Trophoblast cell (in vitro differentiated cells and primary cell): ENCODE results near the gene BECN2.

ENCODE experiments used
- DNase-seq, 2 donors: peaks; one replicate each; pipeline ENCODE4 v3.0.0-alpha.2; 2016
- H2AFZ ChIP-seq: 2 replicates; pipeline ENCODE4 v1.6.1; 2013; ENCODE audit warnings: low read length, moderate library complexity, mild to moderate bottlenecking; ENCODE audit not compliant: insufficient read depth, poor library complexity
- H2AK5ac ChIP-seq: 2 replicates; pipeline ENCODE4 v1.6.1; 2013; ENCODE audit warnings: mild to moderate bottlenecking, low read length
- H2BK120ac ChIP-seq: 2 replicates; pipeline ENCODE4 v1.6.1; 2013; ENCODE audit warnings: low read length, mild to moderate bottlenecking, moderate library complexity; ENCODE audit not compliant: insufficient read depth, poor library complexity
- H2BK12ac ChIP-seq: 2 replicates; pipeline ENCODE4 v1.6.1; 2013; ENCODE audit warnings: mild to moderate bottlenecking, low read length, moderate library complexity
- H2BK5ac ChIP-seq: 2 replicates; pipeline ENCODE4 v1.6.1; 2013; ENCODE audit warnings: low read length, low read depth, moderate library complexity, mild to moderate bottlenecking; ENCODE audit not compliant: poor library complexity
- H3K14ac ChIP-seq: 2 replicates; pipeline ENCODE4 v1.6.1; 2013; ENCODE audit warnings: mild to moderate bottlenecking, low read length
- H3K18ac ChIP-seq: 2 replicates; pipeline ENCODE4 v1.6.1; 2013; ENCODE audit warnings: mild to moderate bottlenecking, low read length
- H3K23ac ChIP-seq: 2 replicates; pipeline ENCODE4 v1.6.1; 2013; ENCODE audit warnings: low read length
- H3K27ac ChIP-seq: 2 replicates; pipeline ENCODE4 v1.5.1; 2013; ENCODE audit warnings: low read depth, mild to moderate bottlenecking, inconsistent platforms, low read length, moderate library complexity
- H3K27me3 ChIP-seq: 2 replicates; pipeline ENCODE4 v1.6.1; 2013; ENCODE audit warnings: inconsistent platforms, mild to moderate bottlenecking, low read length, moderate library complexity; ENCODE audit not compliant: insufficient read depth
- H3K36me3 ChIP-seq, 2 experiments: 1 replicate in 1 of 2; 2 replicates in 1 of 2; pipeline ENCODE4 v1.6.1; 2013; ENCODE audit warnings: low read length in 2 of 2, mild to moderate bottlenecking in 2 of 2, moderate library complexity in 1 of 2; ENCODE audit not compliant: insufficient read depth in 2 of 2, control insufficient read depth in 1 of 2
- H3K4ac ChIP-seq: 2 replicates; pipeline ENCODE4 v1.6.1; 2013; ENCODE audit warnings: low read depth, mild to moderate bottlenecking, low read length, moderate library complexity
- H3K4me1 ChIP-seq, 2 experiments: 1 replicate in 1 of 2; 2 replicates in 1 of 2; pipeline ENCODE4 v1.6.1; 2013; ENCODE audit warnings: low read length in 2 of 2, mild to moderate bottlenecking in 2 of 2, moderate library complexity in 1 of 2; ENCODE audit not compliant: insufficient read depth in 2 of 2, control insufficient read depth in 1 of 2
- H3K4me2 ChIP-seq: 2 replicates; pipeline ENCODE4 v1.6.1; 2013; ENCODE audit warnings: inconsistent platforms, mild to moderate bottlenecking, low read length, moderate library complexity
- H3K4me3 ChIP-seq: 2 replicates; pipeline ENCODE4 v1.5.1; 2013; ENCODE audit warnings: mild to moderate bottlenecking, low read depth, low read length, inconsistent platforms
- H3K79me1 ChIP-seq: one replicate; pipeline ENCODE4 v1.6.1; 2013; ENCODE audit warnings: low read length
- H3K79me2 ChIP-seq: 2 replicates; pipeline ENCODE4 v1.6.1; 2013; ENCODE audit warnings: low read length, mild to moderate bottlenecking; ENCODE audit not compliant: control insufficient read depth, insufficient read depth, poor library complexity
- H3K9ac ChIP-seq: 2 replicates; pipeline ENCODE4 v1.6.1; 2013; ENCODE audit warnings: mild to moderate bottlenecking, low read length
- H3K9me3 ChIP-seq: 2 replicates; pipeline ENCODE4 v1.6.1; 2013; ENCODE audit warnings: low read depth, mild to moderate bottlenecking, control low read depth, inconsistent platforms, low read length; ENCODE audit not compliant: insufficient read depth
- H4K12ac ChIP-seq: 2 replicates; pipeline ENCODE4 v1.6.1; 2013; ENCODE audit warnings: low read depth, mild to moderate bottlenecking, low read length, moderate library complexity
- H4K8ac ChIP-seq: 2 replicates; pipeline ENCODE4 v1.6.1; 2013; ENCODE audit warnings: low read depth, mild to moderate bottlenecking, low read length, moderate library complexity
- H4K91ac ChIP-seq: one replicate; pipeline ENCODE4 v1.6.1; 2013; ENCODE audit warnings: low read depth, mild to moderate bottlenecking, low read length, moderate library complexity
- WGBS: extraction: QIAGEN DNeasy Blood & Tissue Kit; methylation state at CpG from one replicate; pipeline ENCODE4 v1.1.7; 2013; ENCODE audit warnings: missing lambda C conversion rate; ENCODE audit not compliant: insufficient read length, insufficient coverage; ENCODE audit errors: extremely low coverage; 5-methylcytosine and 5-hydroxymethylcytosine counted together

Gene BECN2

DNA sequence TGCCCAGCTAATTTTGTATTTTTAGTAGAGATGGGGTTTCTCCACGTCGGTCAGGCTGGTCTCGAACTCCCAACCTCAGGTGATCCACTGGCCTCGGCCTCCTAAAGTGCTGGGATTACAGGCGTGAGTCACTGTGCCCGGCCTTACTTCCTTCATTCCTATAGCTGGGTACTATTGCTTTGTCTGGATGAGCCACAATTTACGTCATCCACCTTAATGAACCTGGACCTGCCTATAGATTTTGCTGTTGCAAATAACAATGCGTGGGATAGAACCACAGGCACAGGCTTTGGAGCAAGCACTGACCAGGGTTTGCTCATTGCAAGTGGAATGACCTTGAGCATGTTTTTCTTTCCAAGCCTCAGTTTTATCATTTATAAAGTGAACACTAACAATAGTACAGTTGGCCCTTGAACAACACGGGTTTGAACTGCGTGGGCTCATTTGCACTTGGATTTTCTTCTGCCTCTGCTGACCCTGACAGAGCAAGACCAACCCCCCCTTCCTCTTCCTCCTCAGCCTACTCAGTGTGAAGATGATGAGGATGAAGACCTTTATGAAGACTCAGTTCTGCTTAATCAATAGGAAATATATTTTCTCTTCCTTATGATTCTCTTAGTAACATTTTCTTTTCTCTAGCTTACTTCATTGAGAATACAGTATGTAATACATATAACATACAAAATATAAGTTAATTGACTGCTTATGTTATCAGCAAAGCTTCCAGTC, 33.3 kb upstream of the BECN2 start:
- H2AK5ac ChIP-seq = no peak overlapping the region
- no peak overlapping the region for H4K91ac ChIP-seq
- no CpG with 5 or more reads among the region's 10 CpGs for WGBS

DNA sequence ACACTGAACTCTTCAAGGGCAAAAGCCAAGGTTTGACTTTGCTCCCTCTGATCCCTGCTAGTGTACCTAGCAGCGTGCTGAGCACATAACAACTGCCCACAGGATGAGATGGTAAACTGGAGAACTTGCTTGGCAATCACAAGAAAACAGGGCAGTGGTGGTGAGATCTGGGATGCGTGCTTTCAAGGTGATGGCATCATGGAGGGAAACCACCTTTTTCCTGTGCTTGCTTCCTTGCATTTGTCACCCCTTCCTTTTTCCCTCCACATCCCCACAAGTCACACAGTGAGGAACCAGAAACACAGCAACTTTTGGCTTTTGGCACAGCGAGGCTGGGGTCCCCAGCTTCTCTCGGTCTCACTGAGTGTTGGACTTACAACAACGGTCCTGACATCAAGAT, 31.4 kb upstream of the BECN2 start:
- no peak overlapping the region for H3K9ac ChIP-seq
- no peak overlapping the region for H2BK12ac ChIP-seq
- H3K79me1 ChIP-seq = no peaks in the 10 kb centered on the region
- DNase-seq = no peak
- no peaks in the 10 kb centered on the region for H3K4me1 ChIP-seq
- no peak overlapping the region for H3K14ac ChIP-seq
- no CpG with 5 or more reads among the region's 5 CpGs for WGBS
- H3K27me3 ChIP-seq = no peaks in the 10 kb centered on the region
- no peak overlapping the region for H2BK120ac ChIP-seq
- H2AK5ac ChIP-seq = no peak overlapping the region
- no peak overlapping the region for H3K4me2 ChIP-seq
- H3K27ac ChIP-seq = no peak overlapping the region
- H2AFZ ChIP-seq = no peak overlapping the region
- H3K79me2 ChIP-seq = no peaks in the 10 kb centered on the region
- no peaks in the 10 kb centered on the region for H3K36me3 ChIP-seq
- no peak overlapping the region for H3K18ac ChIP-seq
- no peak overlapping the region for H4K8ac ChIP-seq
- no peak overlapping the region for H3K4me3 ChIP-seq
- no peak overlapping the region for H3K4ac ChIP-seq
- H3K23ac ChIP-seq = no peak overlapping the region
- no peaks in the 10 kb centered on the region for H3K9me3 ChIP-seq
- H4K12ac ChIP-seq = no peak overlapping the region
- H4K91ac ChIP-seq = no peak overlapping the region
- H2BK5ac ChIP-seq = no peak overlapping the region

More for the DNA sequence above, 33.3 kb upstream of the BECN2 start:
- H3K23ac ChIP-seq = no peak overlapping the region
- no peak overlapping the region for H3K9ac ChIP-seq
- H2AFZ ChIP-seq = no peak overlapping the region
- no peak overlapping the region for H3K18ac ChIP-seq
- H3K4me2 ChIP-seq = no peak overlapping the region
- H2BK120ac ChIP-seq = no peak overlapping the region
- no peaks in the 10 kb centered on the region for H3K27me3 ChIP-seq
- H3K9me3 ChIP-seq = no peaks in the 10 kb centered on the region
- peak in 1 of 2 donors; percentile 16 for DNase-seq
- H3K4ac ChIP-seq = no peak overlapping the region
- H3K79me1 ChIP-seq = no peaks in the 10 kb centered on the region
- H3K14ac ChIP-seq = no peak overlapping the region
- no peak overlapping the region for H2BK5ac ChIP-seq
- no peaks in the 10 kb centered on the region for H3K36me3 ChIP-seq
- H4K8ac ChIP-seq = no peak overlapping the region
- H3K79me2 ChIP-seq = no peaks in the 10 kb centered on the region
- no peak overlapping the region for H4K12ac ChIP-seq
- H3K27ac ChIP-seq = no peak overlapping the region
- H3K4me1 ChIP-seq = no peaks in the 10 kb centered on the region
- no peak overlapping the region for H3K4me3 ChIP-seq
- H2BK12ac ChIP-seq = no peak overlapping the region

DNA sequence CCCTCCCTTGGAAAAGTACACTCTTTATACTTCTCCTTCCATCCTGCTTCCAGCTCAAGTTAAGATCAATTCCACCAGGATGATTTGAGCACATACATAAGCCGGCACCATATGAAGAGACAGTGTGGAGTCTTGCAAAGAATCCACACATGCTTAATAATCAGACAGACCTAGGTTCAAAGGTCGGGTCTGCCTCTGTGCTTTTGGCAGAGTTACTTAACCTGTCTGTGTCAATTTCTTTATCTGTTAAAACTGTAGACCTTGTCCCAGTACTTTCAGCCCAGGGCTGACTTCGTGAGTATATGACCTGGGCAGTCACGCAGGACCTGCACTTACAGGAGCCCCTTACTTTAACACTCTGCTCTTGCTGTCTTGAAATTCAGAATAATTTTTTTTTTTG, 30.2 kb upstream of the BECN2 start:
- Histone ChIP-seq H3K79me2 (no peaks in the 10 kb centered on the region), H3K27me3 (no peaks in the 10 kb centered on the region), H4K8ac (no peak overlapping the region), H3K18ac (no peak overlapping the region), H3K9me3 (no peaks in the 10 kb centered on the region), H3K9ac (no peak overlapping the region), H4K12ac (no peak overlapping the region), H2BK12ac (no peak overlapping the region), H2BK5ac (no peak overlapping the region), H2AK5ac (no peak overlapping the region), H2AFZ (no peak overlapping the region), H3K27ac (no peak overlapping the region), H3K4ac (no peak overlapping the region), H3K14ac (no peak overlapping the region), H3K36me3 (no peaks in the 10 kb centered on the region), H3K4me1 (no peaks in the 10 kb centered on the region), H2BK120ac (no peak overlapping the region), H3K23ac (no peak overlapping the region), H3K4me3 (no peak overlapping the region), H4K91ac (no peak overlapping the region), H3K79me1 (no peaks in the 10 kb centered on the region), H3K4me2 (no peak overlapping the region)
- WGBS = no CpG with 5 or more reads among the region's 4 CpGs
- DNase-seq = no peak

DNA sequence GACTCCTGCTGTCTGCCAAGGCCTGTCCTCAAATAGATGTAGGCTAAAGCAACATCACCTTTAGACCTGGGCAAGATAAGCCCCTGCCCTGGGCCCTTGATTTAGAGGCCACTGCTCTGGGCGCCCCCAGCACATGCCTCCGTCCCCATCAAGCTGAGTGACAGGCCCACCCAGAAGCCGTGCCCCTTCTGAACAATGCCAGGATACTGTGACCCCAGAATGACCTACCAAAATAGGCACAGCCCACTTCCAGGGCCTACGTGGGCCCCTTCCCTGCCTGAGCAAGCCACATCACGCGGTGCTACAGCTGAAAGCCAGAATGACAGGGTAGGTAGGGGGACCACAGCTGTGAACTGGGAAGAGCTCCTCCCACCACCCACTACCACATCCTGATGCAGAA, 24.7 kb upstream of the BECN2 start:
- H3K18ac ChIP-seq = no peak overlapping the region
- H4K8ac ChIP-seq = no peak overlapping the region
- no peaks in the 10 kb centered on the region for H3K36me3 ChIP-seq
- no peaks in the 10 kb centered on the region for H3K79me1 ChIP-seq
- no peak overlapping the region for H3K14ac ChIP-seq
- no peak overlapping the region for H2BK12ac ChIP-seq
- no peak overlapping the region for H2AK5ac ChIP-seq
- H4K12ac ChIP-seq = no peak overlapping the region
- H3K4me2 ChIP-seq = no peak overlapping the region
- H2BK5ac ChIP-seq = no peak overlapping the region
- no peak overlapping the region for H2AFZ ChIP-seq
- no peak overlapping the region for H4K91ac ChIP-seq
- H3K4me1 ChIP-seq = peaks cover 3 to 5% of the 10 kb centered on the region in 2 experiments
- H3K4me3 ChIP-seq = no peak overlapping the region
- no peak overlapping the region for H3K9ac ChIP-seq
- H3K79me2 ChIP-seq = no peaks in the 10 kb centered on the region
- no peak overlapping the region for H3K23ac ChIP-seq
- WGBS = no CpG with 5 or more reads among the region's 6 CpGs
- no peak overlapping the region for H3K27ac ChIP-seq
- no peaks in the 10 kb centered on the region for H3K9me3 ChIP-seq
- no peaks in the 10 kb centered on the region for H3K27me3 ChIP-seq
- H2BK120ac ChIP-seq = no peak overlapping the region
- H3K4ac ChIP-seq = no peak overlapping the region
- DNase-seq = no peak
